Mesothelial cell of epicardium (in vitro differentiated cells): ENCODE measurements around the gene ABCA3. TPM values are rescaled to one million over a fixed set of nuclear protein-coding genes. Genes with fewer than 3 reads are reported as not detected.
"Not testable (repeated sequence)": the region's sequence is repeated elsewhere in the genome, so short reads cannot be mapped to it uniquely, and the experiment has no call there.

Source experiments
- DNase-seq, 2 experiments: peaks; one replicate each; pipeline ENCODE4 v3.0.0; 2021; ENCODE audit warnings: low spot score in 2 of 2; ENCODE audit not compliant: unreplicated experiment in 2 of 2
- H3K27ac Mint-ChIP-seq: 2 replicates; pipeline ENCODE4 v1.8.0; 2021; ENCODE audit warnings: mixed read lengths
- H3K27me3 Mint-ChIP-seq: 2 replicates; pipeline ENCODE4 v1.8.0; 2021; ENCODE audit warnings: low read depth, mixed read lengths
- H3K36me3 Mint-ChIP-seq: 2 replicates; pipeline ENCODE4 v1.8.0; 2021; ENCODE audit warnings: mixed read lengths
- H3K4me1 Mint-ChIP-seq: 2 replicates; pipeline ENCODE4 v1.8.0; 2021; ENCODE audit warnings: mixed read lengths
- H3K4me3 Mint-ChIP-seq: 2 replicates; pipeline ENCODE4 v1.8.0; 2021; ENCODE audit warnings: mild to moderate bottlenecking, moderate library complexity, mixed read lengths
- H3K9me3 Mint-ChIP-seq: 2 replicates; pipeline ENCODE4 v1.8.0; 2021; ENCODE audit warnings: mixed read lengths
- total RNA-seq: library from RNA; stranded (reverse); gene quantifications from 3 replicates; pipeline ENCODE4 v1.2.1, GENCODE V29; 2021
- TF ChIP-seq, protein P1 (sequence below): fragments of 200-600 bp; sonication (generic); IDR thresholded peaks from one replicate; pipeline ENCODE4 v1.5.0; 2021; ENCODE audit warnings: antibody characterized with exemption; ENCODE audit not compliant: unreplicated experiment

The ABCA3 gene
- total RNA-seq = 3.5 to 3.9 TPM (median 3.6 TPM) in 3 replicates

DNA sequence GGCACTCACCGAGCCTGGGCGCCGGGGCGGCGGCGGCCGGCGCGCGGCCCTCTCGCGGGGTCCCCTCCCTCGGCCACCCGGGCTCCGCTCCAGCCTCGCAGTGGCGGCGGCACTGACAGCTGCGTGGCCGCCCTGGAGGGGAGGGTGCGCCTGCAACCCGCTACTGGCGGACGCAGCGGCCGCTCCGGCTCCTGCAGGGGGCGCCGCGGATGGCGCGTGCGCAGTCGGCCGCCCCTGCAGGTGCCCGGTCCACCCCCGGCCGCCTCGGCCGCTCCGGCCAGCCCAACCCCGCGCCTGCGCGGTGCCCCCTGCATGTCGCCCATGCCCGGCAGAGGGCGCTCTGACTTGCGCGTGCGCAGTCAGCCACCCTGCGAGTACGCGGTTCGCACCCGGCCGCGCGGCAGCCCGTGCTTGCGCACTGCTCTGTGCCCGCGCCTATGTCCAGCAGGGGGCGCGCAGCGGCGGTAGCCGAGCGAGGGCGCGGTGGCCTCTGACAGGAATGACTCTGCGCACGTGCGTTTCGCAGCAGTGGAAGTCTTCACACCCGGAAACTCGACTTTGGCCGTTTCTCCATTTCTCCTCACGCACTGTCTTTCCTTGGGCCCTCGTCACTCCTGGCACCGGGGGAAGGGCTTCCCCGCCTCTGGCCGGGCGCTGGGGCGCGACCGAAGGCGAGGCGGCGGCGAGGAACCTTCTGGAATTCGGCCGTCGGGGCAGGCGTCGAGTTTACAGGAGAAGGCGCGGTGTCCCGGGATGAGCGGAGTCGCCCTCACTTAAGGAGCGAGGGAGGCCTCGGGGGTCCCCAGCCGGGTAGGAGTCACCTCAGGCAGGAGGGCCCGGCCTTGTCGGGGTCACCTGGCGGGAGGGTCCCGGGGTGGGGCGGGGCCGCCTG, at the start of gene ABCA3:
TSS of gene ABCA3 (minus strand) at position 165 of the 892 bp plus-strand sequence. CDS start 14,262 bp downstream, outside the sequence.
- Mint-ChIP-seq H3K9me3 (no peaks in the 10 kb centered on the region), H3K27me3 (peaks cover 79% of the 10 kb centered on the region), H3K4me1 (peaks cover 6% of the 10 kb centered on the region), H3K4me3 (peak within 1 kb of the TSS; percentile 68), H3K27ac (peak within 1 kb of the TSS; percentile 26), H3K36me3 (no peaks in the 10 kb centered on the region)
- DNase-seq = peak; percentile 95 to 100
- TF ChIP-seq, protein P1, sequence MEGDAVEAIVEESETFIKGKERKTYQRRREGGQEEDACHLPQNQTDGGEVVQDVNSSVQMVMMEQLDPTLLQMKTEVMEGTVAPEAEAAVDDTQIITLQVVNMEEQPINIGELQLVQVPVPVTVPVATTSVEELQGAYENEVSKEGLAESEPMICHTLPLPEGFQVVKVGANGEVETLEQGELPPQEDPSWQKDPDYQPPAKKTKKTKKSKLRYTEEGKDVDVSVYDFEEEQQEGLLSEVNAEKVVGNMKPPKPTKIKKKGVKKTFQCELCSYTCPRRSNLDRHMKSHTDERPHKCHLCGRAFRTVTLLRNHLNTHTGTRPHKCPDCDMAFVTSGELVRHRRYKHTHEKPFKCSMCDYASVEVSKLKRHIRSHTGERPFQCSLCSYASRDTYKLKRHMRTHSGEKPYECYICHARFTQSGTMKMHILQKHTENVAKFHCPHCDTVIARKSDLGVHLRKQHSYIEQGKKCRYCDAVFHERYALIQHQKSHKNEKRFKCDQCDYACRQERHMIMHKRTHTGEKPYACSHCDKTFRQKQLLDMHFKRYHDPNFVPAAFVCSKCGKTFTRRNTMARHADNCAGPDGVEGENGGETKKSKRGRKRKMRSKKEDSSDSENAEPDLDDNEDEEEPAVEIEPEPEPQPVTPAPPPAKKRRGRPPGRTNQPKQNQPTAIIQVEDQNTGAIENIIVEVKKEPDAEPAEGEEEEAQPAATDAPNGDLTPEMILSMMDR = peak; percentile 100

GRCh38 chr16:2388875-2389433, 48.4 kb upstream of the ABCA3 start:
- Mint-ChIP-seq H3K27ac (no peak overlapping the region), H3K27me3 (peaks cover 2% of the 10 kb centered on the region), H3K4me1 (peaks cover 17% of the 10 kb centered on the region), H3K9me3 (peaks cover 11% of the 10 kb centered on the region), H3K4me3 (no peak overlapping the region), H3K36me3 (peaks cover 3% of the 10 kb centered on the region)
- no peak for DNase-seq
- TF ChIP-seq, protein P1 = no peak

GRCh38 chr16:2388139-2388874, 47.8 kb upstream of the ABCA3 start:
- TF ChIP-seq, protein P1 = no peak
- Mint-ChIP-seq H3K36me3 (peaks cover 3% of the 10 kb centered on the region), H3K27me3 (no peaks in the 10 kb centered on the region), H3K9me3 (peaks cover 11% of the 10 kb centered on the region), H3K27ac (no peak overlapping the region), H3K4me1 (peaks cover 17% of the 10 kb centered on the region), H3K4me3 (no peak overlapping the region)
- no peak for DNase-seq

GRCh38 chr16:2386990-2387389, 46.5 kb upstream of the ABCA3 start:
- Mint-ChIP-seq H3K9me3 (peaks cover 11% of the 10 kb centered on the region), H3K27ac (peak overlapping the region; percentile 40), H3K4me3 (no peak overlapping the region), H3K27me3 (peaks cover 4% of the 10 kb centered on the region), H3K4me1 (peaks cover 17% of the 10 kb centered on the region), H3K36me3 (peaks cover 3% of the 10 kb centered on the region)
- TF ChIP-seq, protein P1 = no peak
- DNase-seq = no peak

DNA sequence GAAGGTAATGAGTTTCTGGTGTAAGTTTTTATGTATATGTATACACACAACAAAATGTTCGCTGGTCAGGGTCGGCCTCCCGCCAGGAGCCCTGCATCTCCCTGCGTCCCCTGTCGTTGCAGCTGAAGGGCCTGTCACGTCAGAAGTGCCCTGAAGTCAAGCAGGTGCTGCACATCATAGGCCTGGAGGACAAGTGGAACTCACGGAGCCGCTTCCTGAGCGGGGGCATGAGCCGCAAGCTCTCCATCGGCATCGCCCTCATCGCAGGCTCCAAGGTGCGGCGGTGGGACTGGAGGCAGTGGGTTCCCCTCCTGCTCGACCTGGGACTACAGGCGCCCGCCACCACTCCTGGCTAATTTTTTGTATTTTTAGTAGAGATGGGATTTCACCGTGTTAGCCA, 45.5 kb upstream of the ABCA3 start:
- H3K4me3 Mint-ChIP-seq, H3K36me3 Mint-ChIP-seq, DNase-seq, H3K27ac Mint-ChIP-seq, H3K27me3 Mint-ChIP-seq: not testable (repeated sequence)
- Mint-ChIP-seq H3K4me1 (peaks cover 17% of the 10 kb centered on the region), H3K9me3 (peaks cover 11% of the 10 kb centered on the region)
